Measurements from ENCODE around the gene CXorf58.
"Not testable (repeated sequence)": the region's sequence is repeated elsewhere in the genome, so short reads cannot be mapped to it uniquely, and the experiment has no call there.

The CXorf58 gene, protein sequence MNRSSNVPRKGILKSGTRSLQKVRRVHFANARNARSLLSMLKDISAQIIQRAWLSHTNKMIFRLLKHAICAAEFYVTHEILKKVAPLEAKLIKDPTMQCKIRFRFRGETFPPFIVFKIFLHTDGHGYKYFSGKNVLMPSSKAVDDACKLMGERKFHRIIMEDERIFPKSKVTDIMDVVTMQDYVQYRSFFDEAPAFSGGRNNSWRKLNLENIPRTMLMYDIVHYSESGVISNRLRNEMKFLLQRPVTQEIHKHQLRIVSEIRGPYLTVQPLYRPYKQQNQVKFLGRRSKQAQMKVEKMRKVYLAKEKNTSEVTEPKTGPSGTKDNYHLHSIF

DNA sequence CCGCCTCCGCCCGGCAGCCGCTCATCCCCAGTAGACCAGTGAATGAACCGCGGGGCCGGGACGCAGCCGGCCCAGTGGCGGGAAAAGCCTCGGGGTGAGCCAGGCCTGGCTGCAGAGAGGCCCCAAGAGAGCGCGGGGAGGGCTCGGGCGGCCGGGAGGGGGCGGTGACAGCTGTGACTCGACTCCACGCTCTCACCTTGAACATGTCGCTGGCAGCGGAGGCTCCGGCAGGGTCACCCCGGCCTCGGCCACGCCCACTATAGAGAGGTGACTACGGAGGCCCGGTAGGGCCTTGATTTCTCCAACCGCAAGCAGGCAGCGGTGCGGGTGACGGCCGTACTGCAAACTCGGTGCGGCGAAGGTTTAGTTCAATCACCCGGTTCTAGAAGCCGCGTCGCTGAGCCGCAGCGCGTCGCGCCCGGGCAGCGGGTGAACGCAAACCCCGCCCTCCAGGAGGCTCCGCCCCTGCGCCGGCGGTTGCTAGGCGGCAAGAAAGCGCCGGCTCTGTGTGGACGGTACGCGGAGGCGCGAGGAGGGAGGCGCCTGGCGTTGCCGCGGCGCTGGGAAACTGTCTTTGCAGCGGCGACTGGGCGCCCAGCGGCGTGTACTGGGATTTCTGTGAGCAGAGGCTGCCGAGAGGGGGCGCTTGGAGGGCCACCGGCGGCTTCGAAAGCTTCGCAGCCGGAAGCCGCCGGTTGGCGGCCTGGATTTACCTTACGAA, at the start of gene CXorf58, which contains the start of gene APOO:
Gene CXorf58, plus strand, starts transcription at position 509 of the 721 bp plus-strand sequence. CDS start 2,297 bp downstream, outside the sequence.
Gene APOO, minus strand, starts transcription at position 441 of the 721 bp plus-strand sequence. Its CDS starts 236 bp downstream, at position 205.
- peak; percentile 80 for DNase-seq (ENCODE audit: low read depth)

DNA sequence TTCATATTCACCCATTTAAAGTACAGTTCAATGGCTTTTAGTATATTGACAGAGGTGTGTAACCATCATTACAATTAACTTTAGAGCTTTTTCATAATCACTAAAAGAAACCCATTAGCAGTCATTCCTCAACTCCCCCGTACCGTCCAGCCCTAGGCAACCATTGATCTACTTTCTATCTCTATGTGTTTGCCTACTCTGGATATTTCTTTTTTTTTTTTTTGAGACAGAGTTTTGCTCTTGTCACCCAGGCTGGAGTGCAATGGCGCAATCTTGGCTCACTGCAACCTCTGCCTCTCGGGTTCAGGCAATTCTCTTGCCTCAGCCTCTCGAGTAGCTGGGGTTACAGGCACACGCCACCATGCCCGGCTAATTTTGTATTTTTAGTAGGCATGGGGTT, 48.6 kb upstream of the CXorf58 start:
- DNase-seq (ENCODE audit: low read depth), result not testable (repeated sequence)

DNA sequence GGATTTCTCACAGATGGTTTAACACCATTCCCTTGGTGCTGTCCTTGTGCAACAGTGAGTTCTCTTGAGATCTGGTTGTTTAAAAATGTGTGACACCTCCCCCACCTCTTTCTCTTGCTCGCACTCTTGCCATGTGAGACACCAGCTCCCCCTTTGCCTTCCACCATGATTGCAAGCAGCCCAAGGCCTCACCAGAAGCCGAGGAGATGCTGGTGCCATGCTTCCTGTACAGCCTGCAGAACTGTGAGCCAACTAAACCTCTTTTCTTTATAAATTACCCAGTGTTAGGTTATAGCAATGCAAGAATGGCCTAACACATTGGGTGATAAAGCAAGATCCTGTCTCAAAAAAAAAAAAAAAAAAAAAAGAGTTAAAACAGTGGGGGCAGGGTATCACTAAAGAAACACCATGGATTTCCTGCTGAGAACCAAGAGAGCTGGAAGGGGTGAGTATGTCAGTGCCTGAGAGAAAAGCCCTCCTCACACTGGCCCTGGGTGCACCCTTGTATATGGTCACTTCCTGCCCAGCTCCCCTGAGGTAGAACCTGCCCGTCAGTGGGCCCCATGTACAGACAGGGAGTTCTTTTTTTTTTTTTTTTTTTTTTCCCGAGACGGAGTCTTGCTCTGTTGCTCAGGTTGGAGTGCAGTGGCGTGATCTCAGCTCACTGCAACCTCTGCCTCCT, 46.5 kb upstream of the CXorf58 start:
- DNase-seq (ENCODE audit: low read depth), result no peak

DNA sequence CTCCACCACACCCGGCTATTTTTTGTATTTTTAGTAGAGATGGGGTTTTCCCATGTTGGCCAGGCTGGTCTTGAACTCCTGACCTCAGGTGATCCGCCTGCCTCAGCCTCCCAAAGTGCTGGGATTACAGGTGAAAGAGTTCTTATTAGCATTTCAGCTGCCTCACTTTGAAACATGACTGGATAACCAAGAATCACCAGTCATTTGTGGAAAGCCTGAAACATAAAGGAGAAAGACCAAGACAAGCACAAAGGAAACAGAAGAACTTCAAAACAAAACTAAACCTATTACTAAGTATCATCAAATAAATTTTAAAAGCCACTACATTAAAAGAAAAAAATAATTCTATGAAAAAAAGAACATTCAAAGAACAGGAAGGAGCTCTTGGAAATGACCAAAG, 45.9 kb upstream of the CXorf58 start:
- not testable (repeated sequence) for DNase-seq (ENCODE audit: low read depth)

DNA sequence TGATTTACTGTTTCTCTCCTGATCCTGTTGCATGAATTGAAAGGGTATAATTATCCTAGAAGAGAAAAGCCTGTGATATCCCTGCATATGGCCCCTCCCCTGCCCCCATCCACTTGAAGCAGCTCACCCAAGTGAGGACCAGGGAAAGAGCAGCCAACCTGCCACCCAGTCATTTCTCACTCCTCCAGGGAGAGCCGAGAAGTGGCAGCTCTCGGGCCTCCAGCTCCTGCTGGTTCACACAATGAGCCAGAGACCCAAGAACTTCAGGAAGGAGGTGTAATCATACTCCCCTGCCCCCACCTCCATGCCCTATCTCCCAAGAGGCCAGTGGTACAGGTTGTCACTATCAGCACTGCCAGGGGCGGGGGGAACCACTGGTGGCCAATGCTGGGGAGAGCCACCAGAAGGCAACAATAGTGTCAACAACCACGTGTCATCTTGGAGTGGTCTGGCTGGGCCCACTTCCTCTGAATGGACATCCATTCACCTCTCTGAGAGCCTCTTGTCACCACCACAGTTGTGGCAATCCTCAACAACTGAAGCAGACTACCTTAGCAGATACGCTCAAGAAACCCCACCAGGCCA, 43.0 kb upstream of the CXorf58 start:
- DNase-seq (ENCODE audit: low read depth), result no peak

DNA sequence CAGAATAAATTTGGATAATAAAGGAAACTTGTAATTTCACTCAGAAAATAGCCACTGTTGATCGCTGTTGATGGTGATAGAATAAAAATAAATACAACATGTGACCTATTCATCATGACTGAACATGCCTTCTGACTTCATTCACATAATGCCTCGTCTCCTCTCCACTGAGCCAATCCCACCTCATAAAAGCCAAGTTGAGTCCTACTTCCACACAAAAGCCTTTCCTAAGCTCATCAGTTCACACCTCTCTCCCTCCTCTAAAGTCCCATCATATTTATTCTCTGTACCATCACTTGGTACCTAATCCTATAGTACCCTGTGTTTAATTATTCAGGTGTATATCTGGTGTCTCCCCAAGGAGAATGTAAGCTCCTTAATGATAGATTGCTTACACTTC, 37.8 kb upstream of the CXorf58 start:
- no peak for DNase-seq (ENCODE audit: low read depth)

DNA sequence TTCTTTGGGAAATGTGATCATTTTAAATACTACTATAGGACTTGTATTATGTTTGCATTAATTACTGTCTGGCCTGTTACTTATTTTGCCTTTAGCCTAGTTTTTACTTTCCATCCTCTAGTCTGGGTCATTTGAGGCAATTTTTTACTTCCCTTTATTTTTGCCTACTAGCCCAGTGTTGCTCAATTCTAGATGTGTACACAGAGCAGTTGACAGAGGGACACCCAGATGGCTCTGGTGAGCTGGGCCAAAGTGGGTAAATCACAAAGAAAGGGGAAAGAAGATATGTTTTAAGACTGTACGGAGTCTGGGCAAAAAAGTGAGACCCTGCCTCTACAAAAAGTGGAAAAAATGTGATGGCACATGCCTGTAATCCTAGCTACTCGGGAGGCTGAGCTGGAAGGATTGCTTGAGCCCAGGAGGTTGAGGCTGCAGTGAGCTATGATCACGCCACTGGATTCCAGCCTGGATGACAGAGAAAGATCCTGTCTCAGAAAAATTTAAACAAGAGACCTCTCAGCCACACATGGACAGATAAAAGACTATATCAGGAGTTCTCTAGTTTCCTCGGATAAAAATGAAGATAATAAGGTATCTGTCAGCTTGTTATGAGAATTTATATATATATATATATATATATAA, 35.8 kb upstream of the CXorf58 start:
- no peak for DNase-seq (ENCODE audit: low read depth)

DNA sequence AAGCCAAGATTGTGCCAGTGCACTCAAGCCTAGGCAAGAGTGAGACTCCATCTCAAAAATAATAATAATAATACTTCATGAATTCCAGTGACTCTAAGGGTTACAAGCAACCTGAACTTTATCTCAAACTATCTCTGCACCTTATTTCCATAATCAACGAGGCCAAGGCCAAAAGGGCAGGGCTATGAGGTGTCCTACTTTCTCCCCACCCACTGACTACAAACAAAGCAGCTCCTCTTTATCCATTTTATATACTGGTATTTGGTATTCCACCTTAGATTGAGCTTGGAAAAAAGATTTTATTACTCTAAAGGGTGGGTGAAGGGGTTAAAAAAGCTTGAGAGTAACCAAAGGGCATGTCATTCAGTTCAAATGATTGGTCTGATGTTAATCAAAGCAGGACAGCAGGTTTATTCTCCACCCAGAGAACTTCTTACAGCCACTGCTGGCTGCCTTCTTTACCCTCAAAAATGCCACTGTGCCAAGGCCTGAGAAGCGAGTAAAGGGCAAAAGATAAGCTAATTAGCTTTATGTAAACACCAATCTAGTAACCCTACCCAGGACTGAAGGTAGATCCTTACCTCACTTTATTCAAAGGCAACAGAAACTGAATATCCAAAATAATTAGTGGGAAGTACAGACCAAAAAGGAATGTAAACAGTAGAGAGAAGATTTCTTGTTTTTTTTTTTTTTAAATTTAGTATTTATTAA, 28.3 kb upstream of the CXorf58 start:
- DNase-seq (ENCODE audit: low read depth), result no peak

DNA sequence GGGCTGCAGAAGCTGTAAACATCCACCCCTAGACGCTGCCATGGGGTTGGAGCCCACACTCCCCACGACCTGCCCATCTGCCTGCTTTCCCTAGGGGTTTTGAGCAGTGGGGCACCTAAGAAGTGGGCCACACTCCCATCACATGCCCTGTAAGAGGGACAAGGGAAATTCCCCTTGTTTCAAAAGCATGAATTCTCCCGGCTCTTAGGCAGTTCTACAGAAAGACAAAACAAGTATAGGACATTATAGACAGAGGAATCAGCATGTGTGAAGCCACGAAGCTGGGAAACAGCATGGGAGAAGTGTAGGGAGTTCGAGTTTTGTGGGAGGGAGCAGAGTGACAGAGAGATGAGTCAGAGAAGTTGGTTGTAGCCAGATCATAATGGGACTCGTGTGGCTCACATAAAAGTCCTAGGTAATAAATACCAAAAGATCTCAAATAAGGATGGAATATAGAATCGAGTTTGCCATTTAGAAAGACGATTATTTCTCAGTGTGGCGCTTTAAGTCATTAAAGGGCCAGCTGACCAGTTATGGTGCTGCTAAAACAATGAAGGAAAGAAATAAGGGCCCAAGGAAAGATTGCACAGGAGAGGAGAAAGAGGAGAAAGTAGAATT, 24.0 kb upstream of the CXorf58 start:
- DNase-seq (ENCODE audit: low read depth), result no peak

DNA sequence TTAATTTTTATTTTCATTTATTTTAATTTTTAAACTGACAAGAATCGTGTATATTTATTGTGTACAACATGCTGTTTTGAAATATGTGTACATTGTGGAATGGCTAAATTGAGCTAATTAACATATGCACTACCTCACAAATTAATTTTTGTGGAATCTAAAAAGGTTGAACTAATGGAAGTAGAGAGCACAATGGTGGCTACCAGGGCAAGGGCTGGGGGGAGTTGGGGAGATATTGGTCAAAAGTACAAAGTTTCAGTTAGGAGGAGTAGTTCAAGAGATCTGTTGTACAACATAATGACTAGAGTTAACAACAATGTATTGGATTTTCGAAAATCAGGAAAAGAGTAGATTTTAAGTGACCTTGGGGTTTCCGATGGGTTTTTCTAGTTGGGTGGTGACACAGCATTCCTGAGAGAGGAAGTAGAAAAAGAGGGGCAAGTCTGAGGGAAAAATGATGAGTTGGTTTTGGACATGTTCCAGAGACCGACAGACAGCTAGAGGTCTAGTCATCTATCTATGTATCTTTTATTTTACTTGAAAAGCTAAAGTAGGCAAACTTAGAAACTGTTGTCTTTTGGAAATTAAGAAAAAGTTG, 23.3 kb upstream of the CXorf58 start:
- DNase-seq (ENCODE audit: low read depth), result no peak

DNA sequence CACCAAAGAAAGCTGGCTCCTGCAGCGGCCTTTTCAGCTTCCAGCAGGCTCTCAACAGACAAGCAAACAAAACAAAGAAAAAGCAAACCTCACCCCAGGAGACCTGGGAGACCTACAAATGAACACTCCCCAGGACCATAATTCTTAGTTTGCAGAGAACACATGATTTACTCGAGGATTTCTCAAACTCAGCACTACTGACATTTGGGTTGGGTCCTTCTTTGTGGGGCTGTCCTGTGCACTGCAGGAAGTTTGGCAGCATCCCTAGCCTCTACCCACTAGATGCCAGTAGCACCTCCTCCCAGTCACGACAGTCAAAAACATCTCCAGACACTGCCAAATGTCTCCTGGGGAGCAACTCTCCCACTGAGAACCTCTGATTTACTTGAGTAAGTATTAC, 22.0 kb upstream of the CXorf58 start:
- no peak for DNase-seq (ENCODE audit: low read depth)

DNA sequence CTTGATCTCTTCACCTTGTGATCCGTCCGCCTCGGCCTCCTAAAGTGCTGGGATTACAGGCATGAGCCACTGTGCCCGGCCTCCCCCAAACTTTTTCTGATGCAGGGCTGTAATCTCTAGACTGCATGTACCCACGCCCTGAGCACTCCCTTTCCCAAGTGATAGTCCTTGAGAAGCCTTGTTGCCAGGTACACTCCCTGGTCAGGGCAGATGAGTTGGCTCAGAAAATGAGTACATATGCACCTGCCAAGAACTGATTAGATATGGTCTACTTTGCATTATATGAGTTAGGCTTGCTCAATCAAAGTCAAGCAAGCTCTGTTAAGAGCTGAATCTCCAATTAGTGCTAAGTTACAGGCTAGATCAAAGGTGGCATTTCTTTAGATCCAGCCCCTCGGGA, 20.4 kb upstream of the CXorf58 start:
- no peak for DNase-seq (ENCODE audit: low read depth)

DNA sequence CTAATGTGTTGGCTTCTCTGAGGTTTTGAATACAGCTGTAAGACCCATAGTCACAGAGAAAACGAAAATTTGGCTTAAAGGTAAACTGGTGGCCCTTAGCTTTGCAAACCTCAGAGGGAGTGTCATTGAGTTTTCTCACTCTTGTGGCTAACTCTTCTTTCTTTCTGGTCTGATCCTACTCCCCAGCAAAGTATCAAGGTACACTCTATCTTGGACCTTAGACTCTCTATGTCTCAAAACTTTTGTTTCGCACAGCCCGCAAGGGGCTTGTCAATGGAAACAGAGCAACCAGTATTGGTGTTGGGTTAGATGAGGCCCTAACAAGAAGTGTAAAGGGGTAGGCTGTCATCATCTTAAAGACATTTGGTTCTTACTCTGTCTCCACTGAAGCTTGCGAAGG, 19.9 kb upstream of the CXorf58 start:
- DNase-seq (ENCODE audit: low read depth), result no peak

DNA sequence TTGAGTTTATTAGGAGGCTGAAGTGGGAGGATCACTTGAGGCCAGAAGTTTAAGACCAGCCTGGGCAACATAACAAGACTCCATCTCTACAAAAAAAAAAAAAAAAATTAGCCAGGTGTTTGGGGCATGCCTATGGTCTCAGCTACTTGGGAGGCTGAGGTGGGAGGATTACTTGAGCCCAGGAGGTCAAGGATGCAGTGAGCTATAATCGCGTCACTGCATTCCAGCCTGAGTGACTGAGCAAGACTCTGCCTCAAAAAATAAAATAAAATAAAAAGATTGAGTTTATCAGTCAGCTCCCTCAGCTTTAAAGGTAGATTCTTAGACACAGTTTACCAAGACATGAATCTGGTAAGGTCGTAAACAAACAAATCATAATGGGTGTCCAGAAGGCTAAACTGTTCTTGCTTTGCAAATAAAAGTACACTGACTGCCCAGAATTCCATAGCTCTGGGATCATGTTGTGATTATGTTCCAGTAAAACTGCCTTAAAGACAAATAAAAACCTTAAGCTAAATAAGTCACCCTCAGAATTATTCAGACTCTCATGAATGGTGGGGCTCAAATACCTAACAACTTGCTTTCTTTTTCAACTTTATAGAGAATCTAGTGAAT, 18.8 kb upstream of the CXorf58 start:
- no peak for DNase-seq (ENCODE audit: low read depth)

DNA sequence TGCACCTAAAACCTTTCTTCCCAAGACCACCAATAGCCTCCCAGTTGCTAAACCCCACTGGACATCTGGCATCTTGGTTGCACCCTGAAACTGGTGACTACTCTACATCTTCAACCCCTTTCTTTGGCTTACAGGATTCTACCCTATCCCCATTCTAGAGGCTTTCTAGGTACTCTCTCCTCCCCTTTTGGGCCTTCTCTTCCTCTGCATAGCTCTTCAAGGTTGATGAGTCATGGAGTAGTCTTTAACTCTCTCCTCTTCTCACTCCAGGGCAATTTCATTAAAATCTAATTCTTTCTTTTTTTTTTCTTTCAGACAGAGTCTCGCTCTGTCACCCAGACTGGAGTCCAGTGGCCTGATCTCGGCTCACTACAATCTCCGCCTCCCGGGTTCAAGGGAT, 16.9 kb upstream of the CXorf58 start:
- no peak for DNase-seq (ENCODE audit: low read depth)

DNA sequence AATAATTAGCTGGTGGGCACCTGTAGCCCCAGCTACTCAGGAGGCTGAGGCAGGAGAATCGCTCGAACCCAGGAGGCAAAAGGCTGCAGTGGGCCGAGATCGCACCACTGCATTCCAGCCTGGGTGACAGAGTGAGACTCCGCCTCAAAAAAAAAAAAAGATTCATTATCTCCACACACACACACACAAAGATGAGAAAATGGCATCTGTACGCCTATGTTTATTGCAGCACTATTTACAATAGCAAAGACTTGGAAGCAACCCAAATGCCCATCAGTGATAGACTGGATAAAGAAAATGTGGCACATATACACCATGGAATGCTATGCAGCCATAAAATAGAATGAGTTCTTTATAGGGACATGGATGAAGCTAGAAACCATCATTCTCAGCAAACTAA, 12.8 kb upstream of the CXorf58 start:
- DNase-seq (ENCODE audit: low read depth), result not testable (repeated sequence)

DNA sequence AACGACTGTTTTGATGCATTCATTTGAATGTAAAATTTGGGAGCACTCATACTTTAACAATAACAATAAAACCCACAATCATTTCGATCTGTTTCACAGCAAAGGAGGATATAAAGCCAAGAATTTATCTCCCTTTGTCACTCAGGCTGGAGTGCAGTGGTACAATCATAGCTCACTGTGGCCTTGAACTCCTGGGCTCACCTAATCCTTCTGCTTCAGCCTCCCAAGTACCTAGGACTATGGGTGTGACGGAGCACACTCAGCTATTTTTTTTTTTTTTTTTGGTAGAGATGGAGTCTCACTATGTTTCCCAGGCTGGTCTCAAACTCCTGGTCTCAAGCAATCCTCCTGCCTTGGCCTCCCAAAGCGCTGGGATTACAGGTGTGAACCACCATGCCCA, 11.3 kb upstream of the CXorf58 start:
- DNase-seq (ENCODE audit: low read depth), result not testable (repeated sequence)

DNA sequence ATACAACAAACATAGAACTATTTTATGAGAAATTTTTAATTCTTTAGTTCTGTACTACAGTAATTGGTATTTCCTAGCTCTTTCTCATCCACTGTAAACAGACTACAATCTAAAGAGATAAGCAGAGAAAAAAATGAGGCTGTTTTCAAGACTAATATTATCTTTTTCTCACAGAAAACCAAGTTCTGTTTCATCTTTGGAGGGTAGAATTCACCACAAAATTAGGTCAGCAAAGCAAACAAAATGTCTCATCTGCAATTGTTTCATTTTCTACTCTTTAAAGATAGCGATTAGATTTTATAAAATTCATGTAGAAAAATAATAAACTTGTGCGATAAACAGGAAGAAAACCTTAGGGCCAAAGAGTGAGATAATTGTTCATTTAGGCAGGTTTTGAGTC, 10.8 kb upstream of the CXorf58 start:
- no peak for DNase-seq (ENCODE audit: low read depth)

DNA sequence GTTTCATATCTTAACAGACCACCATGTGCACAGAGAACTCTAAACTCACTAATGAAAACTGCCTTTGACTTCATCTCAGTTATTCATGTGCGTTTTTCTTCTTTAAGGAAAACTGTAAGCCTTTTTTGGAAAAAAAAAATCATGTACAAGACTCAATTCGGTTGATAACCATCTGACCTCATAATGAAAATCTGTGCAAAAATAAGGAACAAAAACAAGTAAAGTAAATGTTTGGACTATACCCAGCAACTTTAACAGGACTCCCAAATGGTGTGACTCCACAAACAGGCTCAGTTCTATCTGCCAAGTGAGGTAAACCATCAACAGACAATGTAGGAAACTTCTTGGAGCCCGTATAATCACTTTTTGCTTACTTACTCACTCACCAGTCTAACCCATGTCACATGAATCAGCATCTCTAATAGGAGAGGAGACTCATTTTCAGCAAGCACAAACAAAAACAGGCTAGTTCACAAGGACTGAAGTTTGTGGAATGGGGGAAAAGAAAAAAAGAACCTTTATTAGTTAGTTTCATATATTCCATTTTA, 9.3 kb upstream of the CXorf58 start:
- DNase-seq (ENCODE audit: low read depth), result no peak

Measured in activated gamma-delta T cell treated with anti-CD3 and anti-CD28 coated beads, Interleukin-2, amount 50 U/mL, for 16 hours (primary cell).